CD14-positive monocyte (primary cell): ENCODE results near the gene PAPPA. TPM values are rescaled to one million over a fixed set of nuclear protein-coding genes. Genes with fewer than 3 reads are reported as not detected.

Experiments
- DNase-seq, 3 donors: peaks; one replicate each; pipeline ENCODE4 v3.0.0-alpha.2; 2011 to 2022
- H2AFZ ChIP-seq: 2 replicates; pipeline ENCODE4 v1.6.0; 2012; ENCODE audit warnings: mild to moderate bottlenecking, low read depth, low read length, inconsistent platforms; ENCODE audit not compliant: insufficient read depth, poor library complexity, severe bottlenecking
- H3K27ac ChIP-seq, 2 donors: 1 replicate in 1 of 2; 2 replicates in 1 of 2; pipeline ENCODE4 v1.5.1; 2012 to 2013; ENCODE audit warnings: low read length in 2 of 2, control low read depth in 1 of 2, inconsistent platforms in 1 of 2, low read depth in 1 of 2, mild to moderate bottlenecking in 1 of 2
- H3K27me3 ChIP-seq, 2 donors: one replicate each; pipeline versions ENCODE4 v1.6.0 to v1.6.1; 2011 to 2013; ENCODE audit warnings: low read length in 2 of 2; ENCODE audit not compliant: control insufficient read depth in 2 of 2, insufficient read depth in 2 of 2
- H3K36me3 ChIP-seq, 2 donors: replicated peaks in 1 of 2; 1 replicate in 1 of 2; 2 replicates in 1 of 2; pipeline versions ENCODE4 v1.5.1 to v1.6.1; 2012 to 2013; ENCODE audit warnings: low read length in 2 of 2, control low read depth in 1 of 2, inconsistent platforms in 1 of 2, mild to moderate bottlenecking in 1 of 2; ENCODE audit not compliant: insufficient read depth in 2 of 2, control insufficient read depth in 1 of 2
- H3K4me1 ChIP-seq, 2 donors: 1 replicate in 1 of 2; 2 replicates in 1 of 2; pipeline versions ENCODE4 v1.5.1 to v1.6.1; 2012 to 2013; ENCODE audit warnings: low read length in 2 of 2, control low read depth in 1 of 2, inconsistent platforms in 1 of 2, mild to moderate bottlenecking in 1 of 2, moderate library complexity in 1 of 2; ENCODE audit not compliant: insufficient read depth in 2 of 2, control insufficient read depth in 1 of 2
- H3K4me2 ChIP-seq: replicated peaks from 2 replicates; pipeline ENCODE3; 2012; ENCODE audit warnings: low read length, moderate library complexity, mild to moderate bottlenecking; ENCODE audit not compliant: poor library complexity, severe bottlenecking; ENCODE audit errors: extremely low read depth
- H3K4me3 ChIP-seq, 3 experiments: fragments of 200-600 bp in 1 of 3; sonication (generic) in 1 of 3; replicated peaks in 1 of 3; 1 replicate in 2 of 3; 2 replicates in 1 of 3; pipeline ENCODE4 v1.5.1; 2011 to 2013; ENCODE audit warnings: low read length in 3 of 3, mild to moderate bottlenecking in 3 of 3, control low read depth in 2 of 3, low read depth in 2 of 3, inconsistent platforms in 1 of 3, moderate library complexity in 1 of 3
- H3K79me2 ChIP-seq: 2 replicates; pipeline ENCODE4 v1.6.0; 2012; ENCODE audit warnings: mild to moderate bottlenecking, control low read depth, inconsistent platforms, low read length, moderate library complexity; ENCODE audit not compliant: insufficient read depth
- H3K9ac ChIP-seq: 2 replicates; pipeline ENCODE4 v1.6.0; 2017; ENCODE audit warnings: low read length, mild to moderate bottlenecking; ENCODE audit not compliant: insufficient read depth, poor library complexity, severe bottlenecking
- H3K9me3 ChIP-seq, 2 donors: replicated peaks in 1 of 2; 1 replicate in 1 of 2; 2 replicates in 1 of 2; pipeline versions ENCODE4 v1.5.1 to v1.6.1; 2012 to 2013; ENCODE audit warnings: low read length in 2 of 2, control low read depth in 1 of 2; ENCODE audit not compliant: control insufficient read depth in 1 of 2, insufficient read depth in 1 of 2
- H4K20me1 ChIP-seq: 2 replicates; pipeline ENCODE4 v1.6.0; 2012; ENCODE audit warnings: mild to moderate bottlenecking, low read length, control low read depth, moderate library complexity; ENCODE audit not compliant: insufficient read depth
- H3K27ac Mint-ChIP-seq, 7 donors: one replicate each; pipeline ENCODE4 v1.8.0; 2020; ENCODE audit warnings: mild to moderate bottlenecking in 7 of 7, mixed read lengths in 7 of 7, moderate library complexity in 6 of 7, inconsistent platforms in 2 of 7
- H3K27me3 Mint-ChIP-seq, 3 donors: one replicate each; pipeline ENCODE4 v1.8.0; 2021 to 2022; ENCODE audit warnings: low read depth in 3 of 3, mild to moderate bottlenecking in 3 of 3, mixed read lengths in 3 of 3, moderate library complexity in 3 of 3, inconsistent platforms in 1 of 3
- H3K36me3 Mint-ChIP-seq, 2 donors: one replicate each; pipeline ENCODE4 v1.8.0; 2020; ENCODE audit warnings: mixed read lengths in 2 of 2, inconsistent platforms in 1 of 2, mild to moderate bottlenecking in 1 of 2
- H3K4me1 Mint-ChIP-seq: one replicate; pipeline ENCODE4 v1.8.0; 2020; ENCODE audit warnings: mild to moderate bottlenecking, mixed read lengths
- H3K4me3 Mint-ChIP-seq, 2 donors: one replicate each; pipeline ENCODE4 v1.8.0; 2020; ENCODE audit warnings: mild to moderate bottlenecking in 2 of 2, mixed read lengths in 2 of 2, moderate library complexity in 1 of 2
- H3K9me3 Mint-ChIP-seq, 7 donors: one replicate each; pipeline ENCODE4 v1.8.0; 2020 to 2022; ENCODE audit warnings: mixed read lengths in 7 of 7, mild to moderate bottlenecking in 6 of 7, moderate library complexity in 6 of 7, inconsistent platforms in 2 of 7
- CTCF ChIP-seq: fragments of 200-600 bp; IDR thresholded peaks from one replicate; pipeline ENCODE4 v1.8.0; 2022; ENCODE audit warnings: antibody characterized with exemption, mild to moderate bottlenecking
- WGBS: methylation state at CpG from one replicate; pipeline ENCODE4 v1.1.5; 2013; ENCODE audit warnings: missing lambda C conversion rate; ENCODE audit not compliant: insufficient coverage; 5-methylcytosine and 5-hydroxymethylcytosine counted together
- intact Hi-C, 2 donors: fragments of 100-400 bp; cut with micrococcal nuclease; formaldehyde crosslinking; loops; one replicate each; pipeline versions ENCODE4 v1.15.0 to v1.15.1; 2023
- polyA plus RNA-seq, 3 donors: library from polyadenylated mRNA; depleted of rRNA in 1 of 3; unstranded in 2 of 3; stranded (reverse) in 1 of 3; fragments of 300-500 nt in 2 of 3; fragments of >200 nt in 1 of 3; fragmentation: Illumina TruSeq in 2 of 3; gene quantifications; 1 replicate in 2 of 3; 2 replicates in 1 of 3; pipeline ENCODE4 v1.2.3, GENCODE V29; 2012 to 2021

Gene PAPPA
- polyA plus RNA-seq, 3 donors: not detected

GRCh38 chr9:116318468-116319374 is 165.1 kb downstream of the PAPPA start:
- H3K27me3 Mint-ChIP-seq: peaks cover 0 to 2% (median 2%) of the 10 kb centered on the region in 3 donors

DNA sequence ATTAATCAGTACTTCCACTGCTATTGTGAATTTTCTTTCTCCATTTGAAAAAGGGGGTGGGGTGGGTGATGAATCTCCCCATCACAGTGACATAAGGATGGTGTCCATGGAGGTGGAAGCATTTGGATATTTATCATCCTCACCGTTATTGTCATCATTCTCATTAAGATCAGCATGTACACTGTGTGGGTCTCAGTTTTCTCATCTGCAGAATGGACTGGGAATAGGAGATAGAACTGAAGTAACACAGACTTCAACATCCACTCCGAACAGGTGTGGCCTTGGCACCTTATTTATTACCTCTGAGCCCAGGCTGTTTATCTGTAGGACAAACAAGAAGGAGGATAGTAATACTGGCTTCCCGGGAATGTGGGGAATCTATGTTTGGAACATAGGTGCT is 165.9 kb downstream of the PAPPA start:
- H3K4me3 Mint-ChIP-seq: no peak overlapping the region
- intact Hi-C loops: no loop called here
- no peak overlapping the region for H2AFZ ChIP-seq
- no peaks in the 10 kb centered on the region for H3K36me3 Mint-ChIP-seq
- H3K79me2 ChIP-seq: no peaks in the 10 kb centered on the region
- H3K27ac ChIP-seq: no peak overlapping the region
- no peak for TF ChIP-seq CTCF
- peaks cover 0 to 2% (median 2%) of the 10 kb centered on the region in 3 donors for H3K27me3 Mint-ChIP-seq
- no peak for DNase-seq
- H3K9me3 ChIP-seq: no peaks in the 10 kb centered on the region
- no CpG with 5 or more reads among the region's 3 CpGs for WGBS
- H3K36me3 ChIP-seq: no peaks in the 10 kb centered on the region
- no peaks in the 10 kb centered on the region for H4K20me1 ChIP-seq
- no peak overlapping the region for H3K9ac ChIP-seq
- H3K4me3 ChIP-seq: no peak overlapping the region
- H3K4me1 Mint-ChIP-seq: no peaks in the 10 kb centered on the region
- no peak overlapping the region for H3K27ac Mint-ChIP-seq
- H3K27me3 ChIP-seq: no peaks in the 10 kb centered on the region
- no peak overlapping the region for H3K4me2 ChIP-seq
- no peaks in the 10 kb centered on the region for H3K4me1 ChIP-seq
- peaks cover 0 to 5% (median 0%) of the 10 kb centered on the region in 7 donors for H3K9me3 Mint-ChIP-seq

More at GRCh38 chr9:116318468-116319374, 165.1 kb downstream of the PAPPA start:
- Mint-ChIP-seq H3K4me1 (no peaks in the 10 kb centered on the region), H3K4me3 (no peak overlapping the region), H3K36me3 (no peaks in the 10 kb centered on the region), H3K9me3 (peaks cover 0 to 5% (median 0%) of the 10 kb centered on the region in 7 donors), H3K27ac (no peak overlapping the region)
- DNase-seq: no peak
- 86% methylated on average over 8 of the region's 19 CpGs for WGBS
- Histone ChIP-seq H3K27ac (no peak overlapping the region), H3K79me2 (no peaks in the 10 kb centered on the region), H4K20me1 (no peaks in the 10 kb centered on the region), H3K9ac (no peak overlapping the region), H3K4me2 (no peak overlapping the region), H2AFZ (no peak overlapping the region), H3K9me3 (no peaks in the 10 kb centered on the region), H3K4me3 (no peak overlapping the region), H3K4me1 (no peaks in the 10 kb centered on the region), H3K27me3 (no peaks in the 10 kb centered on the region), H3K36me3 (no peaks in the 10 kb centered on the region)
- TF ChIP-seq CTCF: no peak
- intact Hi-C loops: no loop called here
